AG09309 (cell line): ENCODE data around the gene CCDC124.

ENCODE experiments used
- DNase-seq: peaks from one replicate; pipeline ENCODE4 v3.0.0-alpha.2; 2010; ENCODE audit warnings: low read depth
- H3K4me3 ChIP-seq: 2 replicates; pipeline ENCODE4 v1.5.1; 2011; ENCODE audit warnings: mild to moderate bottlenecking, low read depth, low read length, moderate library complexity; ENCODE audit not compliant: control insufficient read depth
- CTCF ChIP-seq: IDR thresholded peaks from 2 replicates; pipeline ENCODE4 v1.5.1; 2011; ENCODE audit warnings: mild to moderate bottlenecking, low read depth, low read length, inconsistent platforms; ENCODE audit not compliant: insufficient read depth, control insufficient read depth; ENCODE audit errors: missing control alignments

The CCDC124 gene

GRCh38 chr19:17920527-17920926 lies 12.3 kb upstream of the CCDC124 start:
- no peak for DNase-seq
- TF ChIP-seq CTCF = no peak
- H3K4me3 ChIP-seq = no peak overlapping the region

DNA sequence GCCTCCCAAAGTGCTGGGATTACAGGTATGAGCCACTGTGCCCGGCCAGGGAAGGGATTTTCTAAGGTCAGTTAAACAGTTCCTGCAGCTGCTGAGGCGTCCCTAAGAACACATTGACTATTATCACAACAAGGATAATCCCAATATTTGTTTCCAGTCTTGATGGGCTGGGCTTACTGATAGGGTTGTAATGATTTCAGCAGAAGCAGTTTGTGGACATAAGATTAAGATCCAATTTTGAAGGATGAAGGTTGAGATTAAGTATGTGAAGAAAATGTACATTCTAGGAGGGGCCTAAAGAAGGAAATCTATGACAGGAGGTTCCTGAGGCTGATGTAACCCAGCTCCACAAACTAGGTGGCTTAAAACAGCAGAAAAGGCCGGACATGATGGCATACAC lies 10.7 kb upstream of the CCDC124 start:
- TF ChIP-seq CTCF = no peak
- no peak for DNase-seq
- no peak overlapping the region for H3K4me3 ChIP-seq

DNA sequence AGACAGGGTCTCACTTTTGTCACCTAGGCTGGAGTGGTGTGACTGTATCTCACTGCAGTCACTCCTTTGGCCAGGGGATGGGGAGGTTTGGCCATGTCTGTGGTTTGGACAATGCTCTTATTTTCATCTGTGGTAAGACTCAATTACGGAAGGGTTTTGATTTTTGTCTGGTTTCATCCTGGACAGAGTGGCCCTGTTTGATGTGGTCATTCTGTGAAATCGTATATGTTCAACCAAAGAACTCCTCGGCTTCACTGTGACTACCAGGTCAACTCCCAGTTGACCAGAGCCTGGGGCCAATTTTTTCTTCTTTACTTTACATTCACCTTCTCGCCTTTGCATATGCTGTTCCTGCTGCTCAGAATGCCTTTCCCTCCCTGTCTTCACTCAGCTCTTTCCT lies 6.8 kb upstream of the CCDC124 start:
- H3K4me3 ChIP-seq = no peak overlapping the region
- no peak for DNase-seq
- TF ChIP-seq CTCF = no peak

- no peak for TF ChIP-seq CTCF
- no peak for DNase-seq
- no peak overlapping the region for H3K4me3 ChIP-seq
Measured at GRCh38 chr19:17929056-17929455, 3.8 kb upstream of the CCDC124 start.

GRCh38 chr19:17931532-17932191 lies 1.2 kb upstream of the CCDC124 start:
- no peak overlapping the region for H3K4me3 ChIP-seq
- DNase-seq = no peak
- TF ChIP-seq CTCF = no peak

- DNase-seq = no peak
- peak overlapping the region; percentile 92 for H3K4me3 ChIP-seq
- TF ChIP-seq CTCF = no peak
Measured at GRCh38 chr19:17933414-17934129, 757 bp downstream of the CCDC124 start.
